H1 (cell line): ENCODE measurements around the gene PIK3C2G. TPM values are rescaled to one million over a fixed set of nuclear protein-coding genes. Genes with fewer than 3 reads are reported as not detected.

Experiments used
- CTCF ChIA-PET: fragments of 300-600 bp; sonication (Branson Sonifier 250); formaldehyde crosslinking; loops from one replicate; lab custom pipeline; 2021; ENCODE audit not compliant: partially characterized antibody; lab: Charles Lee
- POLR2A ChIA-PET: fragments of 300-600 bp; sonication (Branson Sonifier 250); formaldehyde crosslinking; loops from one replicate; lab custom pipeline; 2021; ENCODE audit warnings: inconsistent platforms; ENCODE audit not compliant: partially characterized antibody; lab: Charles Lee
- DNase-seq, 2 experiments: peaks; one replicate each; pipeline versions ENCODE4 v3.0.0 to v3.0.0-alpha.2; 2010 to 2022; ENCODE audit warnings: low spot score in 2 of 2, low read depth in 1 of 2, mixed read lengths in 1 of 2
- FAIRE-seq: peaks from 2 replicates; lab custom pipeline; 2011; peaks lifted over from hg19 to GRCh38; lab: Jason Lieb, UNC
- H2AFZ ChIP-seq: 2 replicates; pipeline ENCODE4 v1.8.1; 2012; ENCODE audit warnings: low read length, inconsistent platforms
- H2AK5ac ChIP-seq: 2 replicates; pipeline ENCODE4 v1.6.1; 2013; ENCODE audit warnings: low read depth, low read length
- H2BK120ac ChIP-seq: replicated peaks from 2 replicates; pipeline ENCODE3; 2013; ENCODE audit warnings: low read depth, low read length, inconsistent platforms
- H2BK12ac ChIP-seq: 2 replicates; pipeline ENCODE4 v1.6.1; 2013; ENCODE audit warnings: low read depth, low read length
- H2BK15ac ChIP-seq: 2 replicates; pipeline ENCODE4 v1.6.1; 2013; ENCODE audit warnings: low read length
- H2BK20ac ChIP-seq: 2 replicates; pipeline ENCODE4 v1.6.1; 2013; ENCODE audit warnings: low read length
- H2BK5ac ChIP-seq: 2 replicates; pipeline ENCODE4 v1.6.1; 2013; ENCODE audit warnings: low read depth, low read length
- H3K14ac ChIP-seq: 2 replicates; pipeline ENCODE4 v1.6.1; 2013; ENCODE audit warnings: inconsistent platforms; ENCODE audit not compliant: insufficient read length
- H3K18ac ChIP-seq: 2 replicates; pipeline ENCODE4 v1.6.1; 2013; ENCODE audit warnings: low read length; ENCODE audit errors: extremely low read depth
- H3K23ac ChIP-seq: 2 replicates; pipeline ENCODE4 v1.6.1; 2013; ENCODE audit warnings: inconsistent platforms; ENCODE audit not compliant: insufficient read length
- H3K23me2 ChIP-seq: 2 replicates; pipeline ENCODE4 v1.6.1; 2013; ENCODE audit warnings: low read depth, low read length
- H3K27ac ChIP-seq: 2 replicates; pipeline ENCODE4 v1.6.1; 2011; ENCODE audit warnings: low read depth, low read length, inconsistent platforms
- H3K27me3 ChIP-seq, 4 experiments: replicated peaks in 1 of 4; 1 replicate in 1 of 4; 2 replicates in 3 of 4; pipeline versions ENCODE4 v1.6.1 to v1.8.1; 2011 to 2013; ENCODE audit warnings: low read length in 3 of 4, mild to moderate bottlenecking in 3 of 4, inconsistent platforms in 2 of 4, mixed read lengths in 2 of 4, moderate library complexity in 1 of 4; ENCODE audit not compliant: control insufficient read depth in 3 of 4, insufficient read depth in 3 of 4; ENCODE audit errors: extremely low read depth in 1 of 4
- H3K36me3 ChIP-seq, 4 experiments: 2 replicates each; pipeline versions ENCODE4 v1.6.1 to v1.8.1; 2011 to 2013; ENCODE audit warnings: mild to moderate bottlenecking in 4 of 4, low read length in 3 of 4, moderate library complexity in 2 of 4, control low read depth in 1 of 4, inconsistent platforms in 1 of 4; ENCODE audit not compliant: insufficient read depth in 4 of 4, control insufficient read depth in 2 of 4
- H3K4ac ChIP-seq: replicated peaks from 2 replicates; pipeline ENCODE3; 2013; ENCODE audit warnings: low read length, low read depth, mixed read lengths, inconsistent platforms; ENCODE audit not compliant: insufficient read length
- H3K4me1 ChIP-seq, 4 experiments: replicated peaks in 1 of 4; 1 replicate in 1 of 4; 2 replicates in 3 of 4; pipeline versions ENCODE4 v1.6.1 to v1.8.1; 2011 to 2013; ENCODE audit warnings: low read length in 3 of 4, inconsistent platforms in 2 of 4, mixed read lengths in 1 of 4; ENCODE audit not compliant: insufficient read depth in 4 of 4, control insufficient read depth in 3 of 4
- H3K4me2 ChIP-seq, 2 experiments: 2 replicates each; pipeline versions ENCODE4 v1.6.1 to v1.8.1; 2011 to 2013; ENCODE audit warnings: low read depth in 2 of 2, low read length in 2 of 2, control low read depth in 1 of 2, inconsistent platforms in 1 of 2, mild to moderate bottlenecking in 1 of 2; ENCODE audit not compliant: insufficient read depth in 1 of 2
- H3K4me3 ChIP-seq, 4 experiments: fragments of 200-600, 300-600 bp in 1 of 4; sonication (generic), shearing (Covaris generic), sonication (Bioruptor Twin) in 1 of 4; 2 replicates each; pipeline versions ENCODE4 v1.5.1 to v1.8.1; 2011 to 2016; ENCODE audit warnings: low read length in 4 of 4, low read depth in 3 of 4, control low read depth in 2 of 4, inconsistent platforms in 2 of 4, mild to moderate bottlenecking in 2 of 4, mixed read lengths in 1 of 4, moderate library complexity in 1 of 4; ENCODE audit not compliant: insufficient read depth in 2 of 4; ENCODE audit errors: extremely low read depth in 1 of 4
- H3K56ac ChIP-seq: replicated peaks from 2 replicates; pipeline ENCODE3; 2013; ENCODE audit warnings: low read depth, mild to moderate bottlenecking, mixed read lengths, low read length, inconsistent platforms; ENCODE audit not compliant: insufficient read length
- H3K79me1 ChIP-seq: 2 replicates; pipeline ENCODE4 v1.6.1; 2013; ENCODE audit warnings: low read depth, low read length, control low read depth
- H3K79me2 ChIP-seq, 2 experiments: 2 replicates each; pipeline versions ENCODE4 v1.6.1 to v1.8.1; 2012 to 2013; ENCODE audit warnings: low read length in 2 of 2, mild to moderate bottlenecking in 2 of 2, inconsistent platforms in 1 of 2; ENCODE audit not compliant: insufficient read depth in 2 of 2, control insufficient read depth in 1 of 2
- H3K9ac ChIP-seq, 4 experiments: replicated peaks in 1 of 4; 1 replicate in 1 of 4; 2 replicates in 3 of 4; pipeline versions ENCODE4 v1.6.1 to v1.8.1; 2011 to 2013; ENCODE audit warnings: low read depth in 3 of 4, low read length in 3 of 4, control low read depth in 2 of 4, mild to moderate bottlenecking in 2 of 4, moderate library complexity in 2 of 4, inconsistent platforms in 1 of 4; ENCODE audit errors: extremely low read depth in 1 of 4
- H3K9me3 ChIP-seq, 2 experiments: 2 replicates each; pipeline versions ENCODE4 v1.6.1 to v1.8.1; 2012 to 2013; ENCODE audit warnings: mild to moderate bottlenecking in 2 of 2, moderate library complexity in 2 of 2, control low read depth in 1 of 2, inconsistent platforms in 1 of 2, low read depth in 1 of 2, low read length in 1 of 2, mixed read lengths in 1 of 2; ENCODE audit not compliant: insufficient read depth in 2 of 2
- H4K20me1 ChIP-seq, 2 experiments: replicated peaks in 1 of 2; 2 replicates each; pipeline versions ENCODE3 to v1.8.1; 2011 to 2013; ENCODE audit warnings: inconsistent platforms in 2 of 2, low read length in 2 of 2, mild to moderate bottlenecking in 1 of 2; ENCODE audit not compliant: insufficient read depth in 2 of 2, control insufficient read depth in 1 of 2
- H4K5ac ChIP-seq: 2 replicates; pipeline ENCODE4 v1.6.1; 2013; ENCODE audit warnings: low read length, low read depth, mixed read lengths, inconsistent platforms; ENCODE audit not compliant: insufficient read length
- H4K8ac ChIP-seq: 2 replicates; pipeline ENCODE4 v1.8.0; 2013; ENCODE audit warnings: mild to moderate bottlenecking, moderate library complexity, low read length, inconsistent platforms; ENCODE audit not compliant: insufficient read depth; ENCODE audit errors: extremely low read depth
- H4K91ac ChIP-seq: replicated peaks from 2 replicates; pipeline ENCODE3; 2013; ENCODE audit warnings: low read length, mixed read lengths, inconsistent platforms; ENCODE audit not compliant: insufficient read length
- CBX5 ChIP-seq: fragments of 300-800, 300-1000 bp; sonication (generic); IDR thresholded peaks from 2 replicates; pipeline ENCODE4 v1.7.1; 2016; ENCODE audit warnings: antibody characterized with exemption, low read length, low read depth
- JUN ChIP-seq: IDR thresholded peaks from 2 replicates; pipeline ENCODE4 v1.6.1; 2011; ENCODE audit warnings: low read depth, mild to moderate bottlenecking, improper control_type of control experiment, low read length
- WGBS, 2 experiments: shearing (Covaris generic) in 1 of 2; methylation state at CpG; one replicate each; pipeline versions ENCODE4 v1.1.6 to v1.1.7; 2013 to 2015; ENCODE audit warnings: low lambda C conversion rate in 2 of 2, mixed read lengths in 2 of 2, inconsistent platforms in 1 of 2, low coverage in 1 of 2, missing lambda C conversion rate in 1 of 2; ENCODE audit not compliant: insufficient replicate concordance in 2 of 2, insufficient coverage in 1 of 2, insufficient read length in 1 of 2; ENCODE audit errors: extremely low coverage in 1 of 2, missing lambda C conversion rate in 1 of 2; 5-methylcytosine and 5-hydroxymethylcytosine counted together
- polyA plus RNA-seq, 7 experiments: library from polyadenylated mRNA; depleted of rRNA in 3 of 7; stranded (reverse) in 5 of 7; unstranded in 2 of 7; fragments of >200 nt in 5 of 7; fragments of 200-250 nt in 2 of 7; gene quantifications; 1 replicate in 5 of 7; 2 replicates in 1 of 7; 4 replicates in 1 of 7; pipeline versions ENCODE4 v1.2.1 to v1.2.3, GENCODE V29; 2011 to 2013; ENCODE audit warnings: missing spikeins in 2 of 7, mixed read lengths in 2 of 7
- total RNA-seq: library from RNA; stranded (reverse); fragmentation: NEBNext Ultra II Directional; extraction: Animal tissue kit (Norgen Biotek cat#: 25700); gene quantifications from 2 replicates; pipeline ENCODE4 v1.2.1, GENCODE V29; 2021

The PIK3C2G gene
- total and polyA plus RNA-seq, 2 of the 8 experiments (the other 6 are each of a cell fraction or from before 2014, with no cell fraction given), result not detected

GRCh38 chr12:18284386-18284785 lies 23.1 kb downstream of the PIK3C2G start:
- Histone ChIP-seq H3K79me2 (no peaks in the 10 kb centered on the region), H3K23me2 (no peaks in the 10 kb centered on the region), H2BK12ac (no peak overlapping the region), H2AK5ac (no peak overlapping the region), H3K36me3 (no peaks in the 10 kb centered on the region), H3K23ac (no peak overlapping the region), H2BK20ac (no peak overlapping the region), H3K27ac (no peak overlapping the region), H4K5ac (no peak overlapping the region), H2BK15ac (no peak overlapping the region), H4K91ac (no peak overlapping the region), H3K4me2 (no peak overlapping the region), H3K14ac (no peak overlapping the region), H3K4me3 (no peak overlapping the region), H3K27me3 (no peaks in the 10 kb centered on the region), H2AFZ (no peak overlapping the region; the same call in 1 of the 2 replicates), H3K18ac (no peak overlapping the region), H3K4ac (no peak overlapping the region), H4K20me1 (no peaks in the 10 kb centered on the region), H3K9me3 (peaks cover 0 to 2% of the 10 kb centered on the region in 2 experiments; a peak in 1 of 4 replicates), H4K8ac (no peak overlapping the region), H3K56ac (no peak overlapping the region), H3K4me1 (peaks cover 0 to 4% (median 0%) of the 10 kb centered on the region in 4 experiments; a peak in 3 of 7 replicates), H3K79me1 (no peaks in the 10 kb centered on the region), H2BK120ac (no peak overlapping the region), H3K9ac (no peak overlapping the region), H2BK5ac (no peak overlapping the region)
- 82% methylated on average over 3 of the region's 3 CpGs; no CpG with 5 or more reads in 1 of the 2 experiments for WGBS, 2 experiments
- POLR2A ChIA-PET, result no interaction called here
- no peak for FAIRE-seq
- no peak for DNase-seq
- TF ChIP-seq JUN, result no peak
- no peak for TF ChIP-seq CBX5
- CTCF ChIA-PET, result no interaction called here
